GM12873 (cell line): ENCODE measurements around the gene NIPA2.

ENCODE experiments used
- CTCF ChIP-seq: IDR thresholded peaks from 2 replicates; pipeline ENCODE4 v1.5.1; 2012; ENCODE audit warnings: low read depth, mild to moderate bottlenecking, moderate library complexity, low read length, control low read depth; ENCODE audit not compliant: insufficient read depth; ENCODE audit errors: missing control alignments

Gene NIPA2

DNA sequence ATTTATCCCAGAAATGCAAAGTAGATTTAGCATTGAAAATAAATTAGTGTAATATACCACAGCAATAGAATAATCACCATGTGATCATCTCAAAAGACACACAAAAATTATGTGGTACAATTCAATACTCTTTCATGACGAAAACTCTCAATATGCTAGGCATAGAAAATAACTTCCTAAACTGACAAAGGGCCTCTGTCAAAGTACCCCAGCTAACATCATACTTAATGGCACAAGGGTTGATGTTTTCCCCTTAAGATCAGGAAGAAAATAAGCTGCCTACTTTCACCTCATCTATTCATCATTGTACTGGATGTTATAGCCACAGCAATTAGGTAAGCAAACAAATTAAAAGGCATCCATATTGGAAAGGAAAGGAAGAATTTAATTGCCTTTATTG lies 22.7 kb upstream of the NIPA2 start:
- no peak for TF ChIP-seq CTCF

DNA sequence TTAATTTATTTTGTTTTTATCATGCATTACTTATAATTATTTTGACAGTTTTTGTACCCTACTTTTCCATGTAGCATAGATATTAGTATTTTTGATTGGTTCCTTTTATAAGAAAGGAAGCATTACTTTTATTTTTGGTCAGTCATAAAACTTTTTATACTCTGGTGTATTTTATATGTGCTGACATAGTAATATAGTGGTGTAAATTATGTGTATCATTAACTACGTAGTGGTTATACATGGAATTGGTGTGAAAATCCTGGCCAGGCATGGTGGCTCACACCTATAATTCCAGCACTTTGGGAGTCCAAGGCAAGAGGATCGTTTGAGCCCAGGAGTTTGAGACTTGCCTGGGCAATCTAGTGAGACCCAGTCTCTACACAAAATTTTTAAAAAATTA lies 18.8 kb upstream of the NIPA2 start:
- no peak for TF ChIP-seq CTCF

- no peak for TF ChIP-seq CTCF
Measured at GRCh38 chr15:22823495-22824128, 14.9 kb upstream of the NIPA2 start.

DNA sequence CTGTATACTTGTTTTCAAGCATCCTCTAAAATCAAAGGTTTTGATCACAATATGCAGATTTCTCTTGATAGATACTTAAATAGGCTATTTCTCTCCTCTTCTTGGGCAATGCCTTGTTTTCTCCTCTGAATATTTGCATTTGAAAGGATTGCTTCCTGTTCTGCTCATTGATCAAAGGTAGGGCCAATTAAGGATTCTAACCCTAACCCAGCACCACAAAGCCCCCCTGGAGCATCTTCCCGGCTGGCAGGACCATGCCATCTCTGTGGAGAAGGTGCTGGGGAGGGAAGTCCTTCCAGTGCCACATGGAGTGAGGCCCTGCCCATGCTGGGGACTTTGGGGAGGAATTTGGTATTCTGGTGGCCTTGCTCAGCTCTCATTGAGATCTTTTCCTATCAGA lies 11.3 kb upstream of the NIPA2 start:
- no peak for TF ChIP-seq CTCF

GRCh38 chr15:22831473-22831872 lies 7.0 kb upstream of the NIPA2 start:
- TF ChIP-seq CTCF: no peak

GRCh38 chr15:22839046-22839695 lies 705 bp downstream of the NIPA2 start:
- no peak for TF ChIP-seq CTCF

- no peak for TF ChIP-seq CTCF
Measured at GRCh38 chr15:22844421-22845288, 6.2 kb downstream of the NIPA2 start.
